SK-N-SH treated with all-trans-retinoic acid at 6 μM for 48 hours (cell line): ENCODE results near the gene COPS8.

Experiments
- ATAC-seq: fragments of 200-7000 bp; cut with Tn5 transposase; 3 replicates; pipeline ENCODE4 v1.9.1; 2020; ENCODE audit warnings: mild to moderate bottlenecking, moderate library complexity
- ARNTL ChIP-seq: fragments of 450-650 bp; formaldehyde crosslinking; IDR thresholded peaks from 2 replicates; pipeline ENCODE4 v1.5.0; 2020; ENCODE audit warnings: low read depth, mild to moderate bottlenecking, moderate library complexity, borderline replicate concordance
- BACH2 ChIP-seq: fragments of 250-450 bp; sonication (Bioruptor Pico); IDR thresholded peaks from 2 replicates; pipeline ENCODE4 v1.9.0; 2021; ENCODE audit warnings: mild to moderate bottlenecking, borderline replicate concordance
- CSDC2 ChIP-seq: fragments of 250-450 bp; sonication (Bioruptor Pico); IDR thresholded peaks from 2 replicates; pipeline ENCODE4 v1.5.0; 2020; ENCODE audit warnings: mild to moderate bottlenecking, moderate library complexity
- ESRRG ChIP-seq: fragments of 250-450 bp; sonication (Bioruptor Pico); IDR thresholded peaks from 2 replicates; pipeline ENCODE4 v1.6.1; 2021; ENCODE audit warnings: mild to moderate bottlenecking
- GLIS3 ChIP-seq: fragments of 250-450 bp; sonication (Bioruptor Pico); IDR thresholded peaks from 2 replicates; pipeline ENCODE4 v1.5.0; 2020; ENCODE audit warnings: mild to moderate bottlenecking, moderate library complexity
- ISL1 ChIP-seq: fragments of 250-450 bp; sonication (Bioruptor Pico); IDR thresholded peaks from 2 replicates; pipeline ENCODE4 v2.1.2; 2022; ENCODE audit warnings: mild to moderate bottlenecking, moderate library complexity
- OSR1 ChIP-seq: fragments of 250-450 bp; sonication (Bioruptor Pico); IDR thresholded peaks from 2 replicates; pipeline ENCODE4 v1.8.0; 2022; ENCODE audit warnings: moderate library complexity, mild to moderate bottlenecking, inconsistent platforms
- PPARA ChIP-seq: fragments of 250-450 bp; sonication (Bioruptor Pico); IDR thresholded peaks from 2 replicates; pipeline ENCODE4 v1.5.0; 2020; ENCODE audit warnings: mild to moderate bottlenecking, borderline replicate concordance
- RARB ChIP-seq: fragments of 250-450 bp; sonication (Bioruptor Pico); IDR thresholded peaks from 2 replicates; pipeline ENCODE4 v1.8.0; 2021; ENCODE audit warnings: mild to moderate bottlenecking, moderate library complexity
- SNAI2 ChIP-seq: fragments of 250-450 bp; sonication (Bioruptor Pico); IDR thresholded peaks from 2 replicates; pipeline ENCODE4 v1.5.0; 2020; ENCODE audit warnings: mild to moderate bottlenecking, moderate library complexity
- TCF4 ChIP-seq: fragments of 250-450 bp; sonication (Bioruptor Pico); IDR thresholded peaks from 2 replicates; pipeline ENCODE4 v1.8.0; 2021; ENCODE audit warnings: mild to moderate bottlenecking, moderate library complexity, borderline replicate concordance
- TOX ChIP-seq: fragments of 250-450 bp; sonication (Bioruptor Pico); IDR thresholded peaks from 2 replicates; pipeline ENCODE4 v1.8.0; 2021; ENCODE audit warnings: mild to moderate bottlenecking, moderate library complexity, borderline replicate concordance
- ZC3H10 ChIP-seq: fragments of 250-450 bp; sonication (Bioruptor Pico); IDR thresholded peaks from 2 replicates; pipeline ENCODE4 v1.5.1; 2021; ENCODE audit warnings: mild to moderate bottlenecking, moderate library complexity
- ZFP3 ChIP-seq: fragments of 250-450 bp; sonication (Bioruptor Pico); IDR thresholded peaks from 2 replicates; pipeline ENCODE4 v1.5.0; 2020; ENCODE audit warnings: mild to moderate bottlenecking, moderate library complexity
- ZNF565 ChIP-seq: fragments of 450-650 bp; formaldehyde crosslinking; conservative IDR thresholded peaks from 2 replicates; pipeline ENCODE4 v1.5.0; 2020; ENCODE audit warnings: low read depth, mild to moderate bottlenecking, moderate library complexity
- ZNF70 ChIP-seq: fragments of 450-650 bp; formaldehyde crosslinking; IDR thresholded peaks from 2 replicates; pipeline ENCODE4 v1.5.0; 2020; ENCODE audit warnings: mild to moderate bottlenecking, moderate library complexity
- ZNF8 ChIP-seq: fragments of 450-650 bp; formaldehyde crosslinking; IDR thresholded peaks from 2 replicates; pipeline ENCODE4 v1.5.0; 2020; ENCODE audit warnings: mild to moderate bottlenecking, moderate library complexity
- TF ChIP-seq, protein P1 (sequence below): fragments of 250-450 bp; sonication (Bioruptor Pico); IDR thresholded peaks from 2 replicates; pipeline ENCODE4 v1.5.1; 2020; ENCODE audit warnings: low read depth, mild to moderate bottlenecking, moderate library complexity
- TF ChIP-seq, protein P2 (sequence below): fragments of 250-450 bp; sonication (Bioruptor Pico); IDR thresholded peaks from 2 replicates; pipeline ENCODE4 v1.8.0; 2020; ENCODE audit warnings: mild to moderate bottlenecking, moderate library complexity, borderline replicate concordance
- TF ChIP-seq, protein P3 (sequence below): fragments of 250-450 bp; sonication (Bioruptor Pico); IDR thresholded peaks from 2 replicates; pipeline ENCODE4 v1.5.1; 2021; ENCODE audit warnings: mild to moderate bottlenecking, moderate library complexity
- TF ChIP-seq, protein P4 (sequence below): fragments of 250-450 bp; sonication (Bioruptor Pico); IDR thresholded peaks from 2 replicates; pipeline ENCODE4 v1.8.0; 2021; ENCODE audit warnings: low read depth, mild to moderate bottlenecking, moderate library complexity, borderline replicate concordance
- TF ChIP-seq, protein P5 (sequence below): fragments of 250-450 bp; sonication (Bioruptor Pico); IDR thresholded peaks from 2 replicates; pipeline ENCODE4 v1.5.0; 2020; ENCODE audit warnings: mild to moderate bottlenecking, moderate library complexity

COPS8 gene

DNA sequence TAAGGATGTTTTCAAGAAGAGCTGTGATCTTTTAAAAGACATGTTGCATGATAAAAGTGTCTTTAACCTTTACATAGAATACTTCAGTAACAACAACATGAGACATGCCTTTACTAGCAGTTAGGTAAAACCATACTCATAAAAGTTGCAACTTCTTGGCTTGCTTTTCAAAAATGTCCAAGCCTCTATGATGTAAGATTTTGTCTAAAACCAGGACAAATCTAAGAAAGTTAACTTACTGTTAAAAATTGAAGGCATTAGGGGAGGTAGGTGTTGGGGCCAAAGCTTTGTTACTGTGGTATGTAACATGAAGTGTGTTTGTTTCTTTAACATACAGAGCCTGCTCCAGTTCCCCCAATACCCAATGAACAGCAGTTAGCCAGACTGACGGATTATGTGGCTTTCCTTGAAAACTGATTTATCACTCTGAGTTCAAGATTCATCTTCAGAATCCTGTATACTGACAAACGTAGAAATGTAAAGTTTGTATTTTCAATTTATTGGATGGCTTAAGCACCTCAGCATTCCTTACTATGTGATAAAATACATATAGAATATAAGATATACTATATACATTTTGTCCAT, 11.7 kb downstream of the COPS8 start:
- ATAC-seq: no peak
- no peak for TF ChIP-seq TCF4 (CRISPR knock-in tag)
- TF ChIP-seq OSR1 (CRISPR knock-in tag): no peak
- TF ChIP-seq PPARA (CRISPR knock-in tag): no peak
- no peak for TF ChIP-seq TOX (CRISPR knock-in tag)
- TF ChIP-seq, protein P1, sequence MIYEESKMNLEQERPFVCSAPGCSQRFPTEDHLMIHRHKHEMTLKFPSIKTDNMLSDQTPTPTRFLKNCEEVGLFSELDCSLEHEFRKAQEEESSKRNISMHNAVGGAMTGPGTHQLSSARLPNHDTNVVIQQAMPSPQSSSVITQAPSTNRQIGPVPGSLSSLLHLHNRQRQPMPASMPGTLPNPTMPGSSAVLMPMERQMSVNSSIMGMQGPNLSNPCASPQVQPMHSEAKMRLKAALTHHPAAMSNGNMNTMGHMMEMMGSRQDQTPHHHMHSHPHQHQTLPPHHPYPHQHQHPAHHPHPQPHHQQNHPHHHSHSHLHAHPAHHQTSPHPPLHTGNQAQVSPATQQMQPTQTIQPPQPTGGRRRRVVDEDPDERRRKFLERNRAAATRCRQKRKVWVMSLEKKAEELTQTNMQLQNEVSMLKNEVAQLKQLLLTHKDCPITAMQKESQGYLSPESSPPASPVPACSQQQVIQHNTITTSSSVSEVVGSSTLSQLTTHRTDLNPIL (CRISPR knock-in tag): no peak
- no peak for TF ChIP-seq ZNF70
- no peak for TF ChIP-seq ZFP3 (CRISPR knock-in tag)
- no peak for TF ChIP-seq ZNF8 (CRISPR knock-in tag)
- no peak for TF ChIP-seq ZC3H10 (CRISPR knock-in tag)
- no peak for TF ChIP-seq ESRRG (CRISPR knock-in tag)
- no peak for TF ChIP-seq ZNF565 (CRISPR knock-in tag)
- TF ChIP-seq, protein P2, sequence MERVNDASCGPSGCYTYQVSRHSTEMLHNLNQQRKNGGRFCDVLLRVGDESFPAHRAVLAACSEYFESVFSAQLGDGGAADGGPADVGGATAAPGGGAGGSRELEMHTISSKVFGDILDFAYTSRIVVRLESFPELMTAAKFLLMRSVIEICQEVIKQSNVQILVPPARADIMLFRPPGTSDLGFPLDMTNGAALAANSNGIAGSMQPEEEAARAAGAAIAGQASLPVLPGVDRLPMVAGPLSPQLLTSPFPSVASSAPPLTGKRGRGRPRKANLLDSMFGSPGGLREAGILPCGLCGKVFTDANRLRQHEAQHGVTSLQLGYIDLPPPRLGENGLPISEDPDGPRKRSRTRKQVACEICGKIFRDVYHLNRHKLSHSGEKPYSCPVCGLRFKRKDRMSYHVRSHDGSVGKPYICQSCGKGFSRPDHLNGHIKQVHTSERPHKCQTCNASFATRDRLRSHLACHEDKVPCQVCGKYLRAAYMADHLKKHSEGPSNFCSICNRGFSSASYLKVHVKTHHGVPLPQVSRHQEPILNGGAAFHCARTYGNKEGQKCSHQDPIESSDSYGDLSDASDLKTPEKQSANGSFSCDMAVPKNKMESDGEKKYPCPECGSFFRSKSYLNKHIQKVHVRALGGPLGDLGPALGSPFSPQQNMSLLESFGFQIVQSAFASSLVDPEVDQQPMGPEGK: no peak
- no peak for TF ChIP-seq RARB (CRISPR knock-in tag)
- TF ChIP-seq CSDC2 (CRISPR knock-in tag): no peak
- TF ChIP-seq ARNTL (CRISPR knock-in tag): no peak
- TF ChIP-seq SNAI2 (CRISPR knock-in tag): no peak
- TF ChIP-seq, protein P3, sequence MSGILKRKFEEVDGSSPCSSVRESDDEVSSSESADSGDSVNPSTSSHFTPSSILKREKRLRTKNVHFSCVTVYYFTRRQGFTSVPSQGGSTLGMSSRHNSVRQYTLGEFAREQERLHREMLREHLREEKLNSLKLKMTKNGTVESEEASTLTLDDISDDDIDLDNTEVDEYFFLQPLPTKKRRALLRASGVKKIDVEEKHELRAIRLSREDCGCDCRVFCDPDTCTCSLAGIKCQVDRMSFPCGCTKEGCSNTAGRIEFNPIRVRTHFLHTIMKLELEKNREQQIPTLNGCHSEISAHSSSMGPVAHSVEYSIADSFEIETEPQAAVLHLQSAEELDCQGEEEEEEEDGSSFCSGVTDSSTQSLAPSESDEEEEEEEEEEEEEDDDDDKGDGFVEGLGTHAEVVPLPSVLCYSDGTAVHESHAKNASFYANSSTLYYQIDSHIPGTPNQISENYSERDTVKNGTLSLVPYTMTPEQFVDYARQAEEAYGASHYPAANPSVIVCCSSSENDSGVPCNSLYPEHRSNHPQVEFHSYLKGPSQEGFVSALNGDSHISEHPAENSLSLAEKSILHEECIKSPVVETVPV (CRISPR knock-in tag): no peak
- TF ChIP-seq, protein P4, sequence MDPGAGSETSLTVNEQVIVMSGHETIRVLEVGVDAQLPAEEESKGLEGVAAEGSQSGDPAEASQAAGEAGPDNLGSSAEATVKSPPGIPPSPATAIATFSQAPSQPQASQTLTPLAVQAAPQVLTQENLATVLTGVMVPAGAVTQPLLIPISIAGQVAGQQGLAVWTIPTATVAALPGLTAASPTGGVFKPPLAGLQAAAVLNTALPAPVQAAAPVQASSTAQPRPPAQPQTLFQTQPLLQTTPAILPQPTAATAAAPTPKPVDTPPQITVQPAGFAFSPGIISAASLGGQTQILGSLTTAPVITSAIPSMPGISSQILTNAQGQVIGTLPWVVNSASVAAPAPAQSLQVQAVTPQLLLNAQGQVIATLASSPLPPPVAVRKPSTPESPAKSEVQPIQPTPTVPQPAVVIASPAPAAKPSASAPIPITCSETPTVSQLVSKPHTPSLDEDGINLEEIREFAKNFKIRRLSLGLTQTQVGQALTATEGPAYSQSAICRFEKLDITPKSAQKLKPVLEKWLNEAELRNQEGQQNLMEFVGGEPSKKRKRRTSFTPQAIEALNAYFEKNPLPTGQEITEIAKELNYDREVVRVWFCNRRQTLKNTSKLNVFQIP (CRISPR knock-in tag): no peak
- no peak for TF ChIP-seq GLIS3

DNA sequence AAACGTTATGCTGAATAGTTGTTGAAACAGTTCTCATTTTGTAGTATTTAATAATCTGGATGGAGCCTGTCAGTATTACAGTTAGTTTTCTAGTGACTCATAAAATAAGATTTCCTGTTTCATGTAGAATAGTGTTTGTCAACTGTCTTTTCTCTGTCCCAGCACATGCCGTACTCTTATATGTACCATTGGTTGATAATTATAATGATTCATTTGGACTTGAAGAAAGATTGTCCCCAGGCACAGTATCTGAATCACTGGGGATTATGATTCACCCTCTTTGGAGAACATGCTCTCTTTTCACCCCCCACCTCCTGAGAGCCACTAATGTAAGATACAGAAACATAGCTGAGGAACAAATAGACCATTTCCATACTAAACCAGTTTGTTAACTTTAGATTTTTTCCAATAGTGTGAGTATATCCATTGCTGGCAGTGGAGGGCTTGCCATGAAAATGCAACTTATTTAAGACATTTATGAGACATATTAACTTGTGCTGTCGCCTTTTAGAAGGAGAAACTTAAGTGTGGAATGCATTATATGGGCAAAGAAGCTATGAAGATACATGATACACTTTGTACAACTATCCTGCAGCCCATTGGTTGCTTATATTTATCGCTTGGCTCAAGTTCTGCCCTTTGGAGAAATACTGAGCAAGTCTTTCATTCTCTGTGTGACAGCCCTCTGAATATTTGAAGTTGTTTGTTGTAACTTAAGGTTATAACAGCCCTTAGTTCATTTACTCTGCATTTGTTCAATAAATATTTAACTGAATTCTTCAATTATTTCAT, 12.4 kb downstream of the COPS8 start:
- no peak for TF ChIP-seq TOX (CRISPR knock-in tag)
- TF ChIP-seq ISL1 (CRISPR knock-in tag): no peak
- no peak for TF ChIP-seq BACH2 (CRISPR knock-in tag)
- no peak for TF ChIP-seq SNAI2 (CRISPR knock-in tag)
- TF ChIP-seq, protein P5, sequence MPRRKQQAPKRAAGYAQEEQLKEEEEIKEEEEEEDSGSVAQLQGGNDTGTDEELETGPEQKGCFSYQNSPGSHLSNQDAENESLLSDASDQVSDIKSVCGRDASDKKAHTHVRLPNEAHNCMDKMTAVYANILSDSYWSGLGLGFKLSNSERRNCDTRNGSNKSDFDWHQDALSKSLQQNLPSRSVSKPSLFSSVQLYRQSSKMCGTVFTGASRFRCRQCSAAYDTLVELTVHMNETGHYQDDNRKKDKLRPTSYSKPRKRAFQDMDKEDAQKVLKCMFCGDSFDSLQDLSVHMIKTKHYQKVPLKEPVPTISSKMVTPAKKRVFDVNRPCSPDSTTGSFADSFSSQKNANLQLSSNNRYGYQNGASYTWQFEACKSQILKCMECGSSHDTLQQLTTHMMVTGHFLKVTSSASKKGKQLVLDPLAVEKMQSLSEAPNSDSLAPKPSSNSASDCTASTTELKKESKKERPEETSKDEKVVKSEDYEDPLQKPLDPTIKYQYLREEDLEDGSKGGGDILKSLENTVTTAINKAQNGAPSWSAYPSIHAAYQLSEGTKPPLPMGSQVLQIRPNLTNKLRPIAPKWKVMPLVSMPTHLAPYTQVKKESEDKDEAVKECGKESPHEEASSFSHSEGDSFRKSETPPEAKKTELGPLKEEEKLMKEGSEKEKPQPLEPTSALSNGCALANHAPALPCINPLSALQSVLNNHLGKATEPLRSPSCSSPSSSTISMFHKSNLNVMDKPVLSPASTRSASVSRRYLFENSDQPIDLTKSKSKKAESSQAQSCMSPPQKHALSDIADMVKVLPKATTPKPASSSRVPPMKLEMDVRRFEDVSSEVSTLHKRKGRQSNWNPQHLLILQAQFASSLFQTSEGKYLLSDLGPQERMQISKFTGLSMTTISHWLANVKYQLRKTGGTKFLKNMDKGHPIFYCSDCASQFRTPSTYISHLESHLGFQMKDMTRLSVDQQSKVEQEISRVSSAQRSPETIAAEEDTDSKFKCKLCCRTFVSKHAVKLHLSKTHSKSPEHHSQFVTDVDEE (CRISPR knock-in tag): no peak
- TF ChIP-seq ESRRG (CRISPR knock-in tag): no peak
- no peak for TF ChIP-seq CSDC2 (CRISPR knock-in tag)
- no peak for TF ChIP-seq ZFP3 (CRISPR knock-in tag)
- TF ChIP-seq PPARA (CRISPR knock-in tag): no peak
- TF ChIP-seq, protein P3 (CRISPR knock-in tag): no peak
- no peak for TF ChIP-seq OSR1 (CRISPR knock-in tag)

More for the DNA sequence above, 12.4 kb downstream of the COPS8 start:
- peak; percentile 79 for ATAC-seq
